Aorta (tissue), 5 donors: ENCODE results near the gene KIAA1210. TPM values are rescaled to one million over a fixed set of nuclear protein-coding genes. Genes with fewer than 3 reads are reported as not detected.

ENCODE experiments used
- ATAC-seq: fragments of 200-7000 bp; cut with Tn5 transposase; one replicate; pipeline ENCODE4 v1.9.1; 2022; ENCODE audit warnings: moderate library complexity; ENCODE audit not compliant: low FRiP score
- DNase-seq, 2 donors: peaks; one replicate each; pipeline ENCODE4 v3.0.0-alpha.2; 2020
- H3K27ac ChIP-seq, 2 donors: one replicate each; pipeline ENCODE4 v1.5.1; 2013; ENCODE audit warnings: low read length in 2 of 2, mild to moderate bottlenecking in 2 of 2, moderate library complexity in 2 of 2, control low read depth in 1 of 2, inconsistent platforms in 1 of 2, low read depth in 1 of 2
- H3K27me3 ChIP-seq, 2 donors: one replicate each; pipeline ENCODE4 v1.6.1; 2013; ENCODE audit warnings: control low read depth in 1 of 2, low read length in 1 of 2, mild to moderate bottlenecking in 1 of 2, moderate library complexity in 1 of 2; ENCODE audit not compliant: insufficient read depth in 2 of 2, control insufficient read depth in 1 of 2
- H3K36me3 ChIP-seq, 2 donors: one replicate each; pipeline ENCODE4 v1.6.1; 2013; ENCODE audit warnings: control low read depth in 1 of 2, low read length in 1 of 2, mild to moderate bottlenecking in 1 of 2; ENCODE audit not compliant: insufficient read depth in 2 of 2, control insufficient read depth in 1 of 2
- H3K4me1 ChIP-seq, 2 donors: one replicate each; pipeline ENCODE4 v1.6.1; 2013; ENCODE audit warnings: low read length in 2 of 2, control low read depth in 1 of 2, mild to moderate bottlenecking in 1 of 2, moderate library complexity in 1 of 2; ENCODE audit not compliant: insufficient read depth in 2 of 2, control insufficient read depth in 1 of 2
- H3K4me3 ChIP-seq, 2 donors: one replicate each; pipeline ENCODE4 v1.5.1; 2013; ENCODE audit warnings: low read length in 2 of 2, control low read depth in 1 of 2, mild to moderate bottlenecking in 1 of 2
- H3K9me3 ChIP-seq: one replicate; pipeline ENCODE4 v1.6.1; 2013; ENCODE audit warnings: mild to moderate bottlenecking, low read length; ENCODE audit not compliant: control insufficient read depth
- WGBS, 2 donors: extraction: QIAGEN DNeasy Blood & Tissue Kit; methylation state at CpG; one replicate each; pipeline ENCODE4 v1.1.7; 2013; 5-methylcytosine and 5-hydroxymethylcytosine counted together
- intact Hi-C, 2 donors: fragments of 100-400 bp; cut with DNase I; formaldehyde crosslinking; loops; one replicate each; pipeline versions ENCODE4 v1.14.2 to v1.15.0; 2022
- polyA plus RNA-seq, 2 donors: library from polyadenylated mRNA; stranded (reverse); fragments of 200-250 nt; gene quantifications; one replicate each; pipeline ENCODE4 v1.2.3, GENCODE V29; 2013
- total RNA-seq, 2 donors: library from RNA; stranded (reverse); fragmentation: NEBNext Ultra II Directional; extraction: Animal tissue kit (Norgen Biotek cat#: 25700); gene quantifications; one replicate each; pipeline ENCODE4 v1.2.1, GENCODE V29; 2021
- donor health status: healthy with polysubstance abuse.
- donor health status: Bipolar disorder and iron deficiency.
- donor health status: DM: no; HTN: no; CAD: no.
- donor health status: DM: no; HTN: no; CAD: no.
- donor health status: DM: yes; HTN: yes; CAD: no.

Gene KIAA1210
- total and polyA plus RNA-seq, 4 donors: not detected

- Histone ChIP-seq H3K4me3 (no peak overlapping the region), H3K9me3 (no peaks in the 10 kb centered on the region), H3K36me3 (no peaks in the 10 kb centered on the region), H3K4me1 (no peaks in the 10 kb centered on the region), H3K27ac (no peak overlapping the region), H3K27me3 (no peaks in the 10 kb centered on the region)
- 0 to 4% methylated on average over 7 of the region's 7 CpGs for WGBS, 2 donors
- DNase-seq (peak; percentile 66 to 84), ATAC-seq (peak; percentile 75)
- intact Hi-C loops: loop anchor here (2.0 to 5.0 kb wide), 3 partner anchors 60 to 220 kb away; no protein-coding TSS in a partner anchor
These were observed 60.4 kb downstream of the KIAA1210 start for GRCh38 chrX:119067023-119067739.

GRCh38 chrX:119063428-119063827, 64.2 kb downstream of the KIAA1210 start:
- Histone ChIP-seq H3K27me3 (no peaks in the 10 kb centered on the region), H3K36me3 (no peaks in the 10 kb centered on the region), H3K4me1 (no peaks in the 10 kb centered on the region), H3K27ac (no peak overlapping the region), H3K9me3 (no peaks in the 10 kb centered on the region), H3K4me3 (no peak overlapping the region)
- ATAC-seq (no peak), DNase-seq (no peak)
- 81 to 96% methylated on average over 7 of the region's 7 CpGs for WGBS, 2 donors
- intact Hi-C loops: no loop called here

GRCh38 chrX:119062750-119063374, 64.8 kb downstream of the KIAA1210 start:
- no peak overlapping the region for H3K4me3 ChIP-seq
- no peaks in the 10 kb centered on the region for H3K36me3 ChIP-seq
- H3K4me1 ChIP-seq: no peaks in the 10 kb centered on the region
- intact Hi-C loops: no loop called here
- no peaks in the 10 kb centered on the region for H3K9me3 ChIP-seq
- H3K27ac ChIP-seq: no peak overlapping the region
- 44 to 48% methylated on average over 6 of the region's 6 CpGs for WGBS, 2 donors
- no peak for DNase-seq
- no peaks in the 10 kb centered on the region for H3K27me3 ChIP-seq
- ATAC-seq: no peak

GRCh38 chrX:119055687-119056086, 71.9 kb downstream of the KIAA1210 start:
- Histone ChIP-seq H3K36me3 (no peaks in the 10 kb centered on the region), H3K27ac (no peak overlapping the region), H3K9me3 (no peaks in the 10 kb centered on the region), H3K4me1 (no peaks in the 10 kb centered on the region), H3K27me3 (no peaks in the 10 kb centered on the region), H3K4me3 (no peak overlapping the region)
- no peak for ATAC-seq
- 33 to 53% methylated on average over 2 of the region's 2 CpGs for WGBS, 2 donors
- DNase-seq: no peak
- intact Hi-C loops: no loop called here

GRCh38 chrX:119045884-119046283, 81.7 kb downstream of the KIAA1210 start:
- intact Hi-C loops: no loop called here
- no peak for ATAC-seq
- WGBS, 2 donors: 85 to 95% methylated on average over 2 of the region's 2 CpGs

GRCh38 chrX:119042996-119043395, 84.6 kb downstream of the KIAA1210 start:
- ATAC-seq (no peak), DNase-seq (no peak)
- intact Hi-C loops: no loop called here
- WGBS, 2 donors: 53 to 98% methylated on average over 1 of the region's 1 CpG
- H3K4me1 ChIP-seq: peaks cover 0 to 3% of the 10 kb centered on the region in 2 donors
- no peaks in the 10 kb centered on the region for H3K9me3 ChIP-seq
- H3K4me3 ChIP-seq: no peak overlapping the region
- H3K27me3 ChIP-seq: no peaks in the 10 kb centered on the region
- no peak overlapping the region for H3K27ac ChIP-seq
- no peaks in the 10 kb centered on the region for H3K36me3 ChIP-seq

More at GRCh38 chrX:119045884-119046283, 81.7 kb downstream of the KIAA1210 start:
- H3K27me3 ChIP-seq: no peaks in the 10 kb centered on the region
- no peak overlapping the region for H3K4me3 ChIP-seq
- DNase-seq: no peak
- H3K4me1 ChIP-seq: peaks cover 0 to 2% of the 10 kb centered on the region in 2 donors
- no peaks in the 10 kb centered on the region for H3K9me3 ChIP-seq
- H3K27ac ChIP-seq: no peak overlapping the region
- no peaks in the 10 kb centered on the region for H3K36me3 ChIP-seq

- H3K9me3 ChIP-seq: no peaks in the 10 kb centered on the region
- no peaks in the 10 kb centered on the region for H3K27me3 ChIP-seq
- no peak overlapping the region for H3K27ac ChIP-seq
- intact Hi-C loops: no loop called here
- 69 to 92% methylated on average over 3 of the region's 3 CpGs for WGBS, 2 donors
- no peak for ATAC-seq
- no peak overlapping the region for H3K4me3 ChIP-seq
- DNase-seq: no peak
- peaks cover 0 to 3% of the 10 kb centered on the region in 2 donors for H3K4me1 ChIP-seq
- H3K36me3 ChIP-seq: no peaks in the 10 kb centered on the region
These were observed 85.6 kb downstream of the KIAA1210 start for GRCh38 chrX:119042040-119042439.

GRCh38 chrX:119041175-119041574, 86.4 kb downstream of the KIAA1210 start:
- intact Hi-C loops: no loop called here
- ATAC-seq (peak; percentile 87), DNase-seq (peak in 1 of 2 donors; percentile 74)
- H3K27me3 ChIP-seq: no peaks in the 10 kb centered on the region
- H3K27ac ChIP-seq: no peak overlapping the region
- peaks cover 0 to 3% of the 10 kb centered on the region in 2 donors for H3K4me1 ChIP-seq
- no peaks in the 10 kb centered on the region for H3K9me3 ChIP-seq
- 41 to 49% methylated on average over 4 of the region's 4 CpGs for WGBS, 2 donors
- H3K4me3 ChIP-seq: no peak overlapping the region
- H3K36me3 ChIP-seq: no peaks in the 10 kb centered on the region

- intact Hi-C loops: no loop called here
- Histone ChIP-seq H3K9me3 (no peaks in the 10 kb centered on the region), H3K4me1 (peaks cover 0 to 3% of the 10 kb centered on the region in 2 donors), H3K27ac (no peak overlapping the region), H3K27me3 (no peaks in the 10 kb centered on the region), H3K4me3 (no peak overlapping the region), H3K36me3 (no peaks in the 10 kb centered on the region)
- DNase-seq (no peak), ATAC-seq (no peak)
- 68 to 72% methylated on average over 6 of the region's 6 CpGs for WGBS, 2 donors
These were observed 87.2 kb downstream of the KIAA1210 start for GRCh38 chrX:119040432-119040831.
